GM18502 (cell line): Measurements from ENCODE around the gene COX7A2.

ENCODE experiments used
- ATAC-seq: cut with Tn5 transposase; IDR thresholded peaks from one replicate; pipeline ENCODE4 v1.9.1; 2021; ENCODE audit warnings: mild to moderate bottlenecking; ENCODE audit not compliant: unreplicated experiment, poor library complexity

The COX7A2 gene

DNA sequence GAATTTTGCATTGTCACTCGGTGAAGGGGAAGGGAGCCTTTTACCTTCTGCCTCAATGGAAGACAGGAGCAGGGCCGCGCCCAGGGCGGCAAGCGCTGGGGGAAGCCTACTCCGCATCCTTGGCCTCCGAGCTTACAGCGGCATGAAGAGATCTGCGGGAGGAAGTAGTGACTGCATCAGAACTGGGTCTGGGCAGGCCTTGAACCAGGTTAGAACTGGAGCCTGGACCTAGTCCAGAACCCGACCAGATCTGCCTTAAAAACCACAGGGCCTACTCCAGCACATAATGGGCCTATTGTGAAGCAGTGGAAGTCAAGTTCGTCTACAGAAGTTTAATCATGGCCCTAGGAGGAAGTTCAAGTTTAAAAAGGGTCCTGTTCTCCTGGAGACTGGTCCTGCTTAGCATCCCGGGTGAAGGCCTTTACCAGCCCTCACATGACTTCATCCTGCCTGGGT lies 40.9 kb downstream of the COX7A2 start:
- ATAC-seq = no peak

- ATAC-seq = no peak
Measured at GRCh38 chr6:75201901-75202672, 41.5 kb downstream of the COX7A2 start.

DNA sequence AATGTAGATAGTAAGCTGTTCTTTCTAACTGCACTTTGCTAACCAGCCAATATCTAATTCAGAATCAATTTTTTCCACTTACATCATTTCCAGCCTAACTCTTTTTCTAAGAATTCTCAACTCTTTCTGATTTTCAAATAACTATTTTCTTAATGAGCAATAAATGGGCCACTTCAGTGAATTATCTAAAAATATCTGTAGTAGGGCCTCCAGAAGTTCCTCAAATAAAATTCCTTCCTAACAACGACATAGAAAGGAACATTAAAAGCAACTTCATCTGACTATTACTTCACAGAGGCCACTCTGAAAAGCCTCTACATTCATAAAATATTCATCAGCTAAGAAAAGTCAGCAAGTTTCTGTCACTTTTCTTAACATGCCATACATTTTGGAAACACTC lies 42.6 kb downstream of the COX7A2 start:
- ATAC-seq = no peak

DNA sequence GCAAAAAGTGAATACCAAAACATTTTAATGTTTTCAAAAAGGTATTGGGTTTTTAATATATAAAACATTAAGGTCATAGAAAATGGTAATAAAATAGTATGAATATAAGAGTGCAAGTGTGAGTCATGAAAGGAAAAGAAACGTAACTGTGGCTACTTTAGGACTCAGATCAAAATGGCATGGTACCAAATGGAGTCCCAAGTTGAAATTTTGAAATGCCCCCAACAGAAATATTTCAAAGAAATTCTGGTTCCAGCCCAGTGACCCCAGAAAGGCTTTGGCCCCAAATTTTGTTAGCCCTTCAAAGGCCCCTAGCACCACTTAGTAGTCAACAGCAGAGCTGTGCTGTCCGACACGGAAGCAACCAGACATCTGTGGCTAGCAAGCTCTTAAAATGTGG lies 43.7 kb downstream of the COX7A2 start:
- no peak for ATAC-seq

DNA sequence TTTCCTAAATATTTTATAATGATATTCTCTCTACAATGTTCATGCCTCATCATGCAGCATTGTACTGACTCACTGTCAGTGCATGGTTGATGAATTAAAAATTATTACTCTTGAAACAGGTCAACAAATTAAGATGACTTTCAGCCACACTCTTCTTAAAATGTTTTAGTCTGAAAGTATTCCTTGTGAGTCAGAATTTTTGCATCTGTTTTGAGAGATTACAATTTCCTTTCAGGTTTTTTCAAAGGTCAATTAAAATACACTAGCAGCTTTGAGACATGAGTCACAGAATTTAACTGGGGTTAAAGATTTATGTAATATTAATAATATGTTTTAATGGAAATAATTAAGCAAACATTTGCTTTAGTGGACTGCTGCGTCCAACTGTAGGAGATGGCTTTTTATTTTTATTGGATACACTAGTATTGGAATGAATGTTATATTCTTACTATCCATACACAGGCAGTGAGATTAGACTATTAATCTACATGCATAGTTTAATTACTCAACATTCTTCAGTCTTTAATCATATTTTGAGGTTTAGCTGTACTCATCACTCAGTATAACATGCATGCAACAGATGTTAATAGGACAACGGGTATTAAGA lies 47.4 kb downstream of the COX7A2 start:
- no peak for ATAC-seq

GRCh38 chr6:75188221-75188925 lies 55.2 kb downstream of the COX7A2 start:
- no peak for ATAC-seq
